H1 (cell line): ENCODE results near the gene RASGRP4. TPM values are rescaled to one million over a fixed set of nuclear protein-coding genes. Genes with fewer than 3 reads are reported as not detected.

Experiments used
- CTCF ChIA-PET: fragments of 300-600 bp; sonication (Branson Sonifier 250); formaldehyde crosslinking; loops from one replicate; lab custom pipeline; 2021; ENCODE audit not compliant: partially characterized antibody; lab: Charles Lee
- POLR2A ChIA-PET: fragments of 300-600 bp; sonication (Branson Sonifier 250); formaldehyde crosslinking; loops from one replicate; lab custom pipeline; 2021; ENCODE audit warnings: inconsistent platforms; ENCODE audit not compliant: partially characterized antibody; lab: Charles Lee
- DNase-seq, 2 experiments: peaks; one replicate each; pipeline versions ENCODE4 v3.0.0 to v3.0.0-alpha.2; 2010 to 2022; ENCODE audit warnings: low spot score in 2 of 2, low read depth in 1 of 2, mixed read lengths in 1 of 2
- FAIRE-seq: peaks from 2 replicates; lab custom pipeline; 2011; peaks lifted over from hg19 to GRCh38; lab: Jason Lieb, UNC
- H2AFZ ChIP-seq: 2 replicates; pipeline ENCODE4 v1.8.1; 2012; ENCODE audit warnings: low read length, inconsistent platforms
- H2AK5ac ChIP-seq: 2 replicates; pipeline ENCODE4 v1.6.1; 2013; ENCODE audit warnings: low read depth, low read length
- H2BK120ac ChIP-seq: replicated peaks from 2 replicates; pipeline ENCODE3; 2013; ENCODE audit warnings: low read depth, low read length, inconsistent platforms
- H2BK12ac ChIP-seq: 2 replicates; pipeline ENCODE4 v1.6.1; 2013; ENCODE audit warnings: low read depth, low read length
- H2BK15ac ChIP-seq: 2 replicates; pipeline ENCODE4 v1.6.1; 2013; ENCODE audit warnings: low read length
- H2BK20ac ChIP-seq: 2 replicates; pipeline ENCODE4 v1.6.1; 2013; ENCODE audit warnings: low read length
- H2BK5ac ChIP-seq: 2 replicates; pipeline ENCODE4 v1.6.1; 2013; ENCODE audit warnings: low read depth, low read length
- H3K14ac ChIP-seq: 2 replicates; pipeline ENCODE4 v1.6.1; 2013; ENCODE audit warnings: inconsistent platforms; ENCODE audit not compliant: insufficient read length
- H3K18ac ChIP-seq: 2 replicates; pipeline ENCODE4 v1.6.1; 2013; ENCODE audit warnings: low read length; ENCODE audit errors: extremely low read depth
- H3K23ac ChIP-seq: 2 replicates; pipeline ENCODE4 v1.6.1; 2013; ENCODE audit warnings: inconsistent platforms; ENCODE audit not compliant: insufficient read length
- H3K23me2 ChIP-seq: 2 replicates; pipeline ENCODE4 v1.6.1; 2013; ENCODE audit warnings: low read depth, low read length
- H3K27ac ChIP-seq: 2 replicates; pipeline ENCODE4 v1.6.1; 2011; ENCODE audit warnings: low read depth, low read length, inconsistent platforms
- H3K27me3 ChIP-seq, 4 experiments: replicated peaks in 1 of 4; 1 replicate in 1 of 4; 2 replicates in 3 of 4; pipeline versions ENCODE4 v1.6.1 to v1.8.1; 2011 to 2013; ENCODE audit warnings: low read length in 3 of 4, mild to moderate bottlenecking in 3 of 4, inconsistent platforms in 2 of 4, mixed read lengths in 2 of 4, moderate library complexity in 1 of 4; ENCODE audit not compliant: control insufficient read depth in 3 of 4, insufficient read depth in 3 of 4; ENCODE audit errors: extremely low read depth in 1 of 4
- H3K36me3 ChIP-seq, 4 experiments: 2 replicates each; pipeline versions ENCODE4 v1.6.1 to v1.8.1; 2011 to 2013; ENCODE audit warnings: mild to moderate bottlenecking in 4 of 4, low read length in 3 of 4, moderate library complexity in 2 of 4, control low read depth in 1 of 4, inconsistent platforms in 1 of 4; ENCODE audit not compliant: insufficient read depth in 4 of 4, control insufficient read depth in 2 of 4
- H3K4ac ChIP-seq: replicated peaks from 2 replicates; pipeline ENCODE3; 2013; ENCODE audit warnings: low read length, low read depth, mixed read lengths, inconsistent platforms; ENCODE audit not compliant: insufficient read length
- H3K4me1 ChIP-seq, 4 experiments: replicated peaks in 1 of 4; 1 replicate in 1 of 4; 2 replicates in 3 of 4; pipeline versions ENCODE4 v1.6.1 to v1.8.1; 2011 to 2013; ENCODE audit warnings: low read length in 3 of 4, inconsistent platforms in 2 of 4, mixed read lengths in 1 of 4; ENCODE audit not compliant: insufficient read depth in 4 of 4, control insufficient read depth in 3 of 4
- H3K4me2 ChIP-seq, 2 experiments: 2 replicates each; pipeline versions ENCODE4 v1.6.1 to v1.8.1; 2011 to 2013; ENCODE audit warnings: low read depth in 2 of 2, low read length in 2 of 2, control low read depth in 1 of 2, inconsistent platforms in 1 of 2, mild to moderate bottlenecking in 1 of 2; ENCODE audit not compliant: insufficient read depth in 1 of 2
- H3K4me3 ChIP-seq, 4 experiments: fragments of 200-600, 300-600 bp in 1 of 4; sonication (generic), shearing (Covaris generic), sonication (Bioruptor Twin) in 1 of 4; 2 replicates each; pipeline versions ENCODE4 v1.5.1 to v1.8.1; 2011 to 2016; ENCODE audit warnings: low read length in 4 of 4, low read depth in 3 of 4, control low read depth in 2 of 4, inconsistent platforms in 2 of 4, mild to moderate bottlenecking in 2 of 4, mixed read lengths in 1 of 4, moderate library complexity in 1 of 4; ENCODE audit not compliant: insufficient read depth in 2 of 4; ENCODE audit errors: extremely low read depth in 1 of 4
- H3K56ac ChIP-seq: replicated peaks from 2 replicates; pipeline ENCODE3; 2013; ENCODE audit warnings: low read depth, mild to moderate bottlenecking, mixed read lengths, low read length, inconsistent platforms; ENCODE audit not compliant: insufficient read length
- H3K79me1 ChIP-seq: 2 replicates; pipeline ENCODE4 v1.6.1; 2013; ENCODE audit warnings: low read depth, low read length, control low read depth
- H3K79me2 ChIP-seq, 2 experiments: 2 replicates each; pipeline versions ENCODE4 v1.6.1 to v1.8.1; 2012 to 2013; ENCODE audit warnings: low read length in 2 of 2, mild to moderate bottlenecking in 2 of 2, inconsistent platforms in 1 of 2; ENCODE audit not compliant: insufficient read depth in 2 of 2, control insufficient read depth in 1 of 2
- H3K9ac ChIP-seq, 4 experiments: replicated peaks in 1 of 4; 1 replicate in 1 of 4; 2 replicates in 3 of 4; pipeline versions ENCODE4 v1.6.1 to v1.8.1; 2011 to 2013; ENCODE audit warnings: low read depth in 3 of 4, low read length in 3 of 4, control low read depth in 2 of 4, mild to moderate bottlenecking in 2 of 4, moderate library complexity in 2 of 4, inconsistent platforms in 1 of 4; ENCODE audit errors: extremely low read depth in 1 of 4
- H3K9me3 ChIP-seq, 2 experiments: 2 replicates each; pipeline versions ENCODE4 v1.6.1 to v1.8.1; 2012 to 2013; ENCODE audit warnings: mild to moderate bottlenecking in 2 of 2, moderate library complexity in 2 of 2, control low read depth in 1 of 2, inconsistent platforms in 1 of 2, low read depth in 1 of 2, low read length in 1 of 2, mixed read lengths in 1 of 2; ENCODE audit not compliant: insufficient read depth in 2 of 2
- H4K20me1 ChIP-seq, 2 experiments: replicated peaks in 1 of 2; 2 replicates each; pipeline versions ENCODE3 to v1.8.1; 2011 to 2013; ENCODE audit warnings: inconsistent platforms in 2 of 2, low read length in 2 of 2, mild to moderate bottlenecking in 1 of 2; ENCODE audit not compliant: insufficient read depth in 2 of 2, control insufficient read depth in 1 of 2
- H4K5ac ChIP-seq: 2 replicates; pipeline ENCODE4 v1.6.1; 2013; ENCODE audit warnings: low read length, low read depth, mixed read lengths, inconsistent platforms; ENCODE audit not compliant: insufficient read length
- H4K8ac ChIP-seq: 2 replicates; pipeline ENCODE4 v1.8.0; 2013; ENCODE audit warnings: mild to moderate bottlenecking, moderate library complexity, low read length, inconsistent platforms; ENCODE audit not compliant: insufficient read depth; ENCODE audit errors: extremely low read depth
- H4K91ac ChIP-seq: replicated peaks from 2 replicates; pipeline ENCODE3; 2013; ENCODE audit warnings: low read length, mixed read lengths, inconsistent platforms; ENCODE audit not compliant: insufficient read length
- NANOG ChIP-seq: IDR thresholded peaks from 2 replicates; pipeline ENCODE4 v1.6.1; 2011; ENCODE audit warnings: low read length, low read depth, mild to moderate bottlenecking, inconsistent platforms; ENCODE audit not compliant: insufficient read depth, poor library complexity, severe bottlenecking
- RFX5 ChIP-seq: IDR thresholded peaks from 2 replicates; pipeline ENCODE4 v1.6.1; 2011; ENCODE audit warnings: low read depth, low read length, improper control_type of control experiment, borderline replicate concordance
- RXRA ChIP-seq: IDR thresholded peaks from 2 replicates; pipeline ENCODE4 v1.6.1; 2011; ENCODE audit warnings: low read depth, mild to moderate bottlenecking, low read length, moderate library complexity; ENCODE audit not compliant: insufficient read depth
- TCF12 ChIP-seq: IDR thresholded peaks from 2 replicates; pipeline ENCODE4 v1.6.1; 2011; ENCODE audit warnings: low read depth, mild to moderate bottlenecking, low read length
- TEAD4 ChIP-seq: IDR thresholded peaks from 2 replicates; pipeline ENCODE4 v1.6.1; 2012; ENCODE audit warnings: low read depth, low read length, inconsistent platforms, mixed read lengths
- USF2 ChIP-seq: IDR thresholded peaks from 2 replicates; pipeline ENCODE4 v1.6.1; 2011; ENCODE audit warnings: low read length, improper control_type of control experiment
- WGBS, 2 experiments: shearing (Covaris generic) in 1 of 2; methylation state at CpG; one replicate each; pipeline versions ENCODE4 v1.1.6 to v1.1.7; 2013 to 2015; ENCODE audit warnings: low lambda C conversion rate in 2 of 2, mixed read lengths in 2 of 2, inconsistent platforms in 1 of 2, low coverage in 1 of 2, missing lambda C conversion rate in 1 of 2; ENCODE audit not compliant: insufficient replicate concordance in 2 of 2, insufficient coverage in 1 of 2, insufficient read length in 1 of 2; ENCODE audit errors: extremely low coverage in 1 of 2, missing lambda C conversion rate in 1 of 2; 5-methylcytosine and 5-hydroxymethylcytosine counted together
- polyA plus RNA-seq, 7 experiments: library from polyadenylated mRNA; depleted of rRNA in 3 of 7; stranded (reverse) in 5 of 7; unstranded in 2 of 7; fragments of >200 nt in 5 of 7; fragments of 200-250 nt in 2 of 7; gene quantifications; 1 replicate in 5 of 7; 2 replicates in 1 of 7; 4 replicates in 1 of 7; pipeline versions ENCODE4 v1.2.1 to v1.2.3, GENCODE V29; 2011 to 2013; ENCODE audit warnings: missing spikeins in 2 of 7, mixed read lengths in 2 of 7
- total RNA-seq: library from RNA; stranded (reverse); fragmentation: NEBNext Ultra II Directional; extraction: Animal tissue kit (Norgen Biotek cat#: 25700); gene quantifications from 2 replicates; pipeline ENCODE4 v1.2.1, GENCODE V29; 2021

The RASGRP4 gene
- total and polyA plus RNA-seq, 2 of the 8 experiments (the other 6 are each of a cell fraction or from before 2014, with no cell fraction given): 1.9 to 3.1 TPM

GRCh38 chr19:38429055-38429810 lies 3.2 kb upstream of the RASGRP4 start:
- no peak overlapping the region for H4K8ac ChIP-seq
- H3K14ac ChIP-seq: no peak overlapping the region
- H4K20me1 ChIP-seq: no peaks in the 10 kb centered on the region
- H3K36me3 ChIP-seq: no peaks in the 10 kb centered on the region
- no peak overlapping the region for H3K4me2 ChIP-seq
- H2BK20ac ChIP-seq: no peak overlapping the region
- ChIA-PET CTCF (interaction anchor here (1.2 kb wide), 1 partner anchor 8 kb away, joined by 3 read pairs; no protein-coding TSS in a partner anchor), POLR2A (interaction anchor here (0.7 kb wide), 1 partner anchor 189 kb away, joined by 3 read pairs; no protein-coding TSS in a partner anchor)
- H3K9me3 ChIP-seq: no peaks in the 10 kb centered on the region
- H3K23ac ChIP-seq: no peak overlapping the region
- H3K23me2 ChIP-seq: peaks cover 6% of the 10 kb centered on the region; the same call in 1 of the 2 replicates
- no peak overlapping the region for H2BK15ac ChIP-seq
- FAIRE-seq (no peak), DNase-seq (no peak)
- H3K27me3 ChIP-seq: no peaks in the 10 kb centered on the region
- no peak overlapping the region for H3K18ac ChIP-seq
- no peak overlapping the region for H3K9ac ChIP-seq
- no peak overlapping the region for H3K56ac ChIP-seq
- no peak overlapping the region for H2AFZ ChIP-seq
- H3K79me1 ChIP-seq: no peaks in the 10 kb centered on the region
- TF ChIP-seq TCF12: no peak
- TF ChIP-seq RXRA: no peak
- TF ChIP-seq NANOG: no peak
- no peak for TF ChIP-seq USF2
- TF ChIP-seq TEAD4: no peak
- TF ChIP-seq RFX5: no peak
- peaks cover 9 to 12% (median 11%) of the 10 kb centered on the region in 4 experiments for H3K4me1 ChIP-seq
- no peak overlapping the region for H2BK120ac ChIP-seq
- no peak overlapping the region for H2AK5ac ChIP-seq
- H4K5ac ChIP-seq: no peak overlapping the region
- H3K27ac ChIP-seq: no peak overlapping the region
- no peak overlapping the region for H2BK12ac ChIP-seq
- no peak overlapping the region for H4K91ac ChIP-seq
- no peak overlapping the region for H2BK5ac ChIP-seq
- H3K79me2 ChIP-seq: no peaks in the 10 kb centered on the region
- no peak overlapping the region for H3K4me3 ChIP-seq
- H3K4ac ChIP-seq: no peak overlapping the region
- 84% methylated on average over 14 of the region's 14 CpGs; no CpG with 5 or more reads in 1 of the 2 experiments for WGBS, 2 experiments
